ENCODE data around the gene PTGER3. TPM values are rescaled to one million over a fixed set of nuclear protein-coding genes. Genes with fewer than 3 reads are reported as not detected.
A peak's percentile ranks its signal among the peaks of the same experiment; 100 is the strongest.

The PTGER3 gene
- total and polyA plus RNA-seq, 10 of the 15 experiments (the other 5 are each of a cell fraction or from before 2014, with no cell fraction given) = under 0.01 to 0.04 (median 0.02) TPM; not detected in 7

DNA sequence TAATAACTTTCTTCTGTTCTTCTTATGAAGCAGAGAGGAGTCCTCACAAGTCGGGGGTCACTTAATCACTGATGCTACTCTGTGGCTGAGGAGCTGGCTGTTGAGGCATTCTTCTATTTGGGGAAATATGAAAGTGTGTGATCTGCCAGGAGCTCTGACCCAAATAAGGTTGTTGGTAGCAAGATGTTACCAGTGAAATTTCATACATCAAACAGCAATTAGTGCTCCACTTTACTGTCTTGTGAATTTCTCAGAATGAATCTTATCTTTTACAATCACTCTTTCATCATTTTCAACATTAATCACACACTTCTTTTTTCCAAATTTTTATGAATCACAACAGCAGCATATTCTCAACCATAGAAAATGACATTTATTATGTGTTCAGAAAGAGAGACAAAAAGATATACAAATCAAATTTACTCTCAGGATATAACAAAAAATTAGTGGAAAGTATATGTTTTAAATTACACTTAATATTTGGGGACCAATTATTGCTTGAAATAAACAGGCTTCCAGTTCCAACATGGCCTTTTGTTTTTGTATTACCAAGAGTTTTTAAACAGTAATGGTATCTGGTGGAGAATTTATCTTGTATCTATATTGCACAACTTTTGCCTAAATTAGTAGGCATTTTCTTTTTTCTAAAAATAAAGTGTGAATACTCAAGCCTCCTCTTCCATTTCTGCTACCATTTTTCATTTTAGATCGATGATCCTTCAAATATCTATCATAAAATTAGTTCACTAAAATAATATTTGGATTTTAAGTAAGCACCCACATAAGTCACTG, 9.6 kb downstream of the PTGER3 start:
- no peaks in the 10 kb centered on the region for H3K36me3 ChIP-seq (ENCODE audit: control insufficient read depth in 2 of 2, insufficient read depth in 2 of 2, low read length in 1 of 2)
- intact Hi-C loops (cut with micrococcal nuclease; ENCODE audit: unreplicated experiment) (no loop called here), in situ Hi-C loops (cut with MboI) (no loop called here)
- SMC1A ChIA-PET (ENCODE audit: uncharacterized antibody, unreplicated experiment) = no interaction called here
- FAIRE-seq (no peak), DNase-seq (ENCODE audit: low read depth, low spot score) (no peak), ATAC-seq (peak; percentile 36)
- no peak overlapping the region for H3K4me3 ChIP-seq
- H3K9ac ChIP-seq (ENCODE audit: control insufficient read depth, insufficient read depth, low read length) = no peak overlapping the region
- no peak overlapping the region for H3K4me2 ChIP-seq (ENCODE audit: control insufficient read depth, insufficient read depth)
- no peaks in the 10 kb centered on the region for H3K4me1 ChIP-seq (ENCODE audit: control insufficient read depth, insufficient read depth, low read length)
- CTCF ChIA-PET = interaction anchor here (0.6 to 0.9 kb wide), 2 partner anchors 12 to 345 kb away, joined by 3 read pairs; no protein-coding TSS in a partner anchor
- no peak overlapping the region for H3K27ac ChIP-seq (ENCODE audit: control insufficient read depth, insufficient read depth)
- POLR2A ChIA-PET = interaction anchor here (0.6 kb wide), 1 partner anchor 729 kb away, joined by 3 read pairs; no protein-coding TSS in a partner anchor
- RAD21 ChIA-PET (ENCODE audit: unreplicated experiment) = no interaction called here
- TF ChIP-seq NR2C1 (IDR thresholded peaks at IDR 0.05) (no peak), HCFC1 (IDR thresholded peaks at IDR 0.05; ENCODE audit: low read length) (no peak), CEBPB (IDR thresholded peaks at IDR 0.05; ENCODE audit: borderline replicate concordance in 1 of 2, low read depth in 2 of 2, low read length in 2 of 2) (no peak), ZNF384 (IDR thresholded peaks at IDR 0.05; ENCODE audit: borderline replicate concordance, low read depth, low read length) (no peak), CHD2 (IDR thresholded peaks at IDR 0.05; ENCODE audit: borderline replicate concordance, low read depth, low read length) (no peak), SIN3A (IDR thresholded peaks at IDR 0.05; ENCODE audit: low read depth, low read length) (no peak), FOS (IDR thresholded peaks at IDR 0.05; ENCODE audit: borderline replicate concordance, extremely low read depth, insufficient read length) (no peak), PML (IDR thresholded peaks at IDR 0.05; ENCODE audit: low read length) (no peak), RCOR1 (conservative IDR thresholded peaks at IDR 0.05; ENCODE audit: low read depth, low read length) (no peak), PAX5 (IDR thresholded peaks at IDR 0.05; ENCODE audit: borderline replicate concordance, low read depth, low read length) (no peak), SIX5 (IDR thresholded peaks at IDR 0.05; ENCODE audit: low read depth, low read length, severe bottlenecking) (no peak), BCL3 (IDR thresholded peaks at IDR 0.05; ENCODE audit: borderline replicate concordance, insufficient read depth, low read depth, low read length, poor library complexity, severe bottlenecking) (no peak), EP300 (IDR thresholded peaks at IDR 0.05; ENCODE audit: borderline replicate concordance in 1 of 2, control insufficient read depth in 1 of 2, low read depth in 2 of 2, low read length in 2 of 2) (no peak), LARP7 (IDR thresholded peaks at IDR 0.05) (no peak), HDAC6 (IDR thresholded peaks at IDR 0.05; ENCODE audit: unreplicated experiment) (no peak), ZNF207 (IDR thresholded peaks at IDR 0.05; ENCODE audit: borderline replicate concordance) (no peak), E2F4 (IDR thresholded peaks at IDR 0.05; ENCODE audit: low read depth, low read length) (no peak), NFYA (IDR thresholded peaks at IDR 0.05; ENCODE audit: borderline replicate concordance, low read depth, low read length) (no peak), SPI1 (IDR thresholded peaks at IDR 0.05; ENCODE audit: borderline replicate concordance, insufficient read depth, low read depth, low read length) (no peak)
- TF ChIP-seq, protein P1, sequence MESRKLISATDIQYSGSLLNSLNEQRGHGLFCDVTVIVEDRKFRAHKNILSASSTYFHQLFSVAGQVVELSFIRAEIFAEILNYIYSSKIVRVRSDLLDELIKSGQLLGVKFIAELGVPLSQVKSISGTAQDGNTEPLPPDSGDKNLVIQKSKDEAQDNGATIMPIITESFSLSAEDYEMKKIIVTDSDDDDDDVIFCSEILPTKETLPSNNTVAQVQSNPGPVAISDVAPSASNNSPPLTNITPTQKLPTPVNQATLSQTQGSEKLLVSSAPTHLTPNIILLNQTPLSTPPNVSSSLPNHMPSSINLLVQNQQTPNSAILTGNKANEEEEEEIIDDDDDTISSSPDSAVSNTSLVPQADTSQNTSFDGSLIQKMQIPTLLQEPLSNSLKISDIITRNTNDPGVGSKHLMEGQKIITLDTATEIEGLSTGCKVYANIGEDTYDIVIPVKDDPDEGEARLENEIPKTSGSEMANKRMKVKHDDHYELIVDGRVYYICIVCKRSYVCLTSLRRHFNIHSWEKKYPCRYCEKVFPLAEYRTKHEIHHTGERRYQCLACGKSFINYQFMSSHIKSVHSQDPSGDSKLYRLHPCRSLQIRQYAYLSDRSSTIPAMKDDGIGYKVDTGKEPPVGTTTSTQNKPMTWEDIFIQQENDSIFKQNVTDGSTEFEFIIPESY (IDR thresholded peaks at IDR 0.05) = no peak
- BruUV-seq (replicated peaks) = no TSS peak
- no peak overlapping the region for H2AFZ ChIP-seq (ENCODE audit: control insufficient read depth, low read depth, low read length)
- no peaks in the 10 kb centered on the region for H3K27me3 ChIP-seq (replicated peaks in 1 of 2; ENCODE audit: control insufficient read depth in 2 of 2, insufficient read depth in 2 of 2, low read length in 1 of 2)
- no peaks in the 10 kb centered on the region for H3K9me3 ChIP-seq (replicated peaks; ENCODE audit: control insufficient read depth, insufficient read depth, low read length)
- H4K20me1 ChIP-seq (ENCODE audit: control insufficient read depth, insufficient read depth) = no peaks in the 10 kb centered on the region
- no peaks in the 10 kb centered on the region for H3K79me2 ChIP-seq (ENCODE audit: control insufficient read depth, insufficient read depth, low read length)
- WGBS (ENCODE audit: insufficient coverage, insufficient replicate concordance, low lambda C conversion rate, missing lambda C conversion rate) = 8% methylated on average over 2 of the region's 2 CpGs

All from GM12878 (cell line).